ENCODE data around the gene SLC6A4.
"Not testable (repeated sequence)": the region's sequence is repeated elsewhere in the genome, so short reads cannot be mapped to it uniquely, and the experiment has no call there.

The SLC6A4 gene

GRCh38 chr17:30151471-30151870 lies 84.0 kb downstream of the SLC6A4 start:
- H3K4me3 ChIP-seq (ENCODE audit: low read depth, low read length) = no peak overlapping the region
- TF ChIP-seq CTCF (IDR thresholded peaks at IDR 0.05; ENCODE audit: borderline replicate concordance, insufficient read depth, low read depth, low read length) = no peak

GRCh38 chr17:30148376-30148775 lies 87.1 kb downstream of the SLC6A4 start:
- no peak overlapping the region for H3K4me3 ChIP-seq (ENCODE audit: low read depth, low read length)
- TF ChIP-seq CTCF (IDR thresholded peaks at IDR 0.05; ENCODE audit: borderline replicate concordance, insufficient read depth, low read depth, low read length) = no peak

- H3K4me3 ChIP-seq (ENCODE audit: low read depth, low read length) = not testable (repeated sequence)
Measured at GRCh38 chr17:30147860-30148259, 87.6 kb downstream of the SLC6A4 start.
